PFSK-1 (cell line): ENCODE measurements around the gene DGKG.

ENCODE experiments used
- FOXP2 ChIP-seq: optimal IDR thresholded peaks from 2 replicates; pipeline ENCODE3; 2011; ENCODE audit warnings: borderline replicate concordance, control low read depth, inconsistent platforms; ENCODE audit not compliant: insufficient read depth; ENCODE audit errors: extremely low read length, extremely low read depth
- POLR2AphosphoS5 ChIP-seq: IDR thresholded peaks from 2 replicates; pipeline ENCODE4 v1.6.1; 2012; ENCODE audit warnings: low read depth, mild to moderate bottlenecking, control low read depth, low read length, moderate library complexity
- REST ChIP-seq, 2 experiments: IDR thresholded peaks; 2 replicates each; pipeline versions ENCODE4 v1.6.1 to v1.8.0; 2011 to 2012; ENCODE audit warnings: low read depth in 2 of 2, low read length in 2 of 2, control low read depth in 1 of 2, inconsistent platforms in 1 of 2, mild to moderate bottlenecking in 1 of 2, moderate library complexity in 1 of 2; ENCODE audit not compliant: insufficient read depth in 1 of 2
- SIN3A ChIP-seq: IDR thresholded peaks from 2 replicates; pipeline ENCODE4 v1.6.1; 2012; ENCODE audit warnings: mild to moderate bottlenecking, low read length, moderate library complexity, borderline replicate concordance; ENCODE audit not compliant: insufficient read depth
- TAF1 ChIP-seq: IDR thresholded peaks from 2 replicates; pipeline ENCODE4 v1.6.1; 2012; ENCODE audit warnings: low read length, control low read depth, borderline replicate concordance; ENCODE audit not compliant: insufficient read depth

Gene DGKG

DNA sequence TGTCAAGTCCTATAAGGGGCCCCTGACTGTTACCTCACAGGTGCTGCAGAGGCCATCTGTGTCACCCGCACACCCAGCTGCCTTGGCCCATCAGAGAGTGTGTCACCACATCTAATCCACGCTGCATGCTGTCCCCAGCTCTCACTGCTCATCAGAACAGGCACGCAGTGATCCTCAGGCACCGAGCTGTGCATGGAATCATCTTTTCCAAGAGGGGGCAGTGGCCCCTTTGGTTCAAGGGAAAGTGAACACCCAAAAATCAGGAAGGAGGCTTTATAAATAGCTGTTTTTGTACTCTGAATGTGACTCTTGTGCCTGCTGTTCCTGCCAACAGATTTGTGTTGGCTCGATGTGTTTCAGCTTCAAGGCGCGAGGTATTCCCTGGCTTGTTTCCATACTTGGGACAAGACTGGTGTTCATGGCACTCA lies 142.8 kb downstream of the DGKG start:
- TF ChIP-seq POLR2AphosphoS5 (no peak), TAF1 (no peak)

- TF ChIP-seq FOXP2: no peak
- no peak for TF ChIP-seq POLR2AphosphoS5
- TF ChIP-seq REST (IDR thresholded peaks at IDR 0.05; ENCODE audit: insufficient read depth in 1 of 2, low read depth in 2 of 2, low read length in 2 of 2): no peak
- TF ChIP-seq SIN3A: no peak
- no peak for TF ChIP-seq TAF1
Observed at GRCh38 chr3:186218421-186218820, 143.6 kb downstream of the DGKG start.

GRCh38 chr3:186217820-186218164 lies 144.2 kb downstream of the DGKG start:
- TF ChIP-seq POLR2AphosphoS5: no peak
- no peak for TF ChIP-seq SIN3A
- no peak for TF ChIP-seq FOXP2

- TF ChIP-seq SIN3A: no peak
Observed at GRCh38 chr3:186216900-186217819, 144.9 kb downstream of the DGKG start.

GRCh38 chr3:186214670-186215069 lies 147.4 kb downstream of the DGKG start:
- TF ChIP-seq SIN3A (no peak), TAF1 (no peak), POLR2AphosphoS5 (no peak), REST (IDR thresholded peaks at IDR 0.05; ENCODE audit: insufficient read depth in 1 of 2, low read depth in 2 of 2, low read length in 2 of 2) (no peak), FOXP2 (no peak)

- no peak for TF ChIP-seq REST (IDR thresholded peaks at IDR 0.05; ENCODE audit: insufficient read depth in 1 of 2, low read depth in 2 of 2, low read length in 2 of 2)
- no peak for TF ChIP-seq TAF1
- no peak for TF ChIP-seq POLR2AphosphoS5
- TF ChIP-seq FOXP2: no peak
- TF ChIP-seq SIN3A: no peak
Observed at GRCh38 chr3:186213946-186214345, 148.1 kb downstream of the DGKG start.

DNA sequence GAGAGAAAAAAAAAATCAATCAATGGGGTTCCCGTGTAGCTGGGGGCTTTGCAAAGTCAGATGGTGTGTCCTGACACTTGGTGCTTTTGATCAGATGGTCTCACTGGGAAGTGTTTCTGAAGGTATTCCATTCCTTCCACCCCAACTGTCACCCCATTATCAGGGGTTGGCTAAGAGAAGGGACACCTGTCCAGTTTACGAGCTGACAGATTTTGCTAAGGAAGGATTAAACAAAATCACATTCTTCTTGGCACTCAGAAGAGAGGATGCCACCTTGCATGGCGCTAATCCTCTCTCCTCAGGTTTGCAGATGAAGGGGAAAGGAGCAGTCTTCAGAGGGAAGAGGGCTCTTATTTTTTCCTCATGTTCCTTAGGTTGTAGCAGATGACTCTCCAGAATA lies 149.4 kb downstream of the DGKG start:
- no peak for TF ChIP-seq REST (IDR thresholded peaks at IDR 0.05; ENCODE audit: insufficient read depth in 1 of 2, low read depth in 2 of 2, low read length in 2 of 2)
- TF ChIP-seq POLR2AphosphoS5: no peak
- no peak for TF ChIP-seq FOXP2
- no peak for TF ChIP-seq SIN3A
- no peak for TF ChIP-seq TAF1
